Measurements from ENCODE around the gene NCKAP5L.
"Not testable (repeated sequence)": the region's sequence is repeated elsewhere in the genome, so short reads cannot be mapped to it uniquely, and the experiment has no call there.

Gene NCKAP5L, protein sequence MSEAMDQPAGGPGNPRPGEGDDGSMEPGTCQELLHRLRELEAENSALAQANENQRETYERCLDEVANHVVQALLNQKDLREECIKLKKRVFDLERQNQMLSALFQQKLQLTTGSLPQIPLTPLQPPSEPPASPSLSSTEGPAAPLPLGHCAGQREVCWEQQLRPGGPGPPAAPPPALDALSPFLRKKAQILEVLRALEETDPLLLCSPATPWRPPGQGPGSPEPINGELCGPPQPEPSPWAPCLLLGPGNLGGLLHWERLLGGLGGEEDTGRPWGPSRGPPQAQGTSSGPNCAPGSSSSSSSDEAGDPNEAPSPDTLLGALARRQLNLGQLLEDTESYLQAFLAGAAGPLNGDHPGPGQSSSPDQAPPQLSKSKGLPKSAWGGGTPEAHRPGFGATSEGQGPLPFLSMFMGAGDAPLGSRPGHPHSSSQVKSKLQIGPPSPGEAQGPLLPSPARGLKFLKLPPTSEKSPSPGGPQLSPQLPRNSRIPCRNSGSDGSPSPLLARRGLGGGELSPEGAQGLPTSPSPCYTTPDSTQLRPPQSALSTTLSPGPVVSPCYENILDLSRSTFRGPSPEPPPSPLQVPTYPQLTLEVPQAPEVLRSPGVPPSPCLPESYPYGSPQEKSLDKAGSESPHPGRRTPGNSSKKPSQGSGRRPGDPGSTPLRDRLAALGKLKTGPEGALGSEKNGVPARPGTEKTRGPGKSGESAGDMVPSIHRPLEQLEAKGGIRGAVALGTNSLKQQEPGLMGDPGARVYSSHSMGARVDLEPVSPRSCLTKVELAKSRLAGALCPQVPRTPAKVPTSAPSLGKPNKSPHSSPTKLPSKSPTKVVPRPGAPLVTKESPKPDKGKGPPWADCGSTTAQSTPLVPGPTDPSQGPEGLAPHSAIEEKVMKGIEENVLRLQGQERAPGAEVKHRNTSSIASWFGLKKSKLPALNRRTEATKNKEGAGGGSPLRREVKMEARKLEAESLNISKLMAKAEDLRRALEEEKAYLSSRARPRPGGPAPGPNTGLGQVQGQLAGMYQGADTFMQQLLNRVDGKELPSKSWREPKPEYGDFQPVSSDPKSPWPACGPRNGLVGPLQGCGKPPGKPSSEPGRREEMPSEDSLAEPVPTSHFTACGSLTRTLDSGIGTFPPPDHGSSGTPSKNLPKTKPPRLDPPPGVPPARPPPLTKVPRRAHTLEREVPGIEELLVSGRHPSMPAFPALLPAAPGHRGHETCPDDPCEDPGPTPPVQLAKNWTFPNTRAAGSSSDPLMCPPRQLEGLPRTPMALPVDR (N-terminal part only)

DNA sequence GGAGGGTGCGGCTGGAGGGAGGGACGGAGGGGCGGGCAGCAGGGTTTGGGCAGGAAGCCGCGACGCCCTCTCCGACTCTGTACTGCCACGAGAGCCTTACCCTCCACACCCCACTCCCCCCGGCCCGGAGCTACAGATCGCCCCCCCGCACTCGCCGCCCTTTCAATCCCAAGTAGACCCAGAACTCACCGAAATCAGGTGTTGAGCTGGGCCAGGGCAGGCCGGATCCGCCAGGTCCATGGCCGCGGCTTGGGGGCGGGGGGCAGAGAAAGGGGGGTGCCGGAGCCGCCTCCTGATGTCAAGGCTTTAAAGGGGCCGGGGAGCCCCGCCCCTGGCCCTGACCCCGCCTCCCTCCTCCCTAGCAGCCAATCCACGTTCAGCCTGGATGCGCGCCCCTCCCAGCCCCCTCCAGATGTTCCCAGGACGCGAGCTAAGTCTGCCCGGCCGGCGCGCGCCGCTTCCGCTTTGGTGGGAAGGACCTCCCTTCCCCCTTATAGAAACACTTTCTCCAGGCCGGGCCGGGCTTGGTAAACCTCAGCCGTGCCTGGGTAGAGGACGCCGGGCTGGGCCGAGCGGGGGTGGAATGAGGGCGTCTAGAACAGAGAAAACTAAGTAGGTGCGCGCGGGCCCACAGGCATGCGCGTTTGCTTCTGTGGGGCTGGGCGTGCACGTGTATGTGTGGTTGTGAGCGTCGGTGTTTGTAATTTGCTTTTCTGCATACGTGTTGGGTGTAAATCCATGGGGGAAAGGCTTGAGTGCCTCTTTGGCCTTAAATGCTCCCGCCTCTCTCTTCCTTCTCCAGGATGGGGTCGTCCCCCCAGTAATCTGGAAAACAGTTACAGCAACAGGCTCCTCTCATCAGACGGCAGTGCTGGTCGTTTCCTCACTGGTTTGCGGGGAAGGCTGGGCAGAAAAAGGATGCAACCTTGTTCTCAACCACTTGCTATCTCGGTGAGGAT, at the start of gene NCKAP5L:
TSS of gene NCKAP5L (minus strand) at position 281 of the 959 bp plus-strand sequence. CDS start 24,369 bp downstream, outside the sequence.
- peak; percentile 84 to 94 for DNase-seq

DNA sequence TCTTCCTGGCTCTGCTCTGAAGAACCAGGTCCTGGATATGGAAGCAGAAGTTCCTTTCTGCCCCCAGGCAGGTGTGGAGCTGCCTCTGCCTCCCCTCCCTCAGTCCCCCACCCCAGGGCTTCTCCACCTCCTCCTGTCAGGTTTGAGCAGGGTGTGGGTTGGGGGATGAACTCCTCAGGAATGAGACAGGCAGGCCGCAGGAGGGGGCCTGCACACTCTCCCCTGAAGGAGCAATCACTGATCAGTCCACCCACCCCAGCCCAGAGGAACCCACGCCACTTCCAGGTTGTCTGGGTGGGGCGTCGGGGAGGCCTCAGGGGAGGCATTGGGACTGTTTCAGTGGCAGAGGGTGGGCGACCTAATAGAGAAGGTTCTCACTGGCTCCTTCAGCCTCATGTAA, 48.9 kb upstream of the NCKAP5L start:
- DNase-seq, result no peak

DNA sequence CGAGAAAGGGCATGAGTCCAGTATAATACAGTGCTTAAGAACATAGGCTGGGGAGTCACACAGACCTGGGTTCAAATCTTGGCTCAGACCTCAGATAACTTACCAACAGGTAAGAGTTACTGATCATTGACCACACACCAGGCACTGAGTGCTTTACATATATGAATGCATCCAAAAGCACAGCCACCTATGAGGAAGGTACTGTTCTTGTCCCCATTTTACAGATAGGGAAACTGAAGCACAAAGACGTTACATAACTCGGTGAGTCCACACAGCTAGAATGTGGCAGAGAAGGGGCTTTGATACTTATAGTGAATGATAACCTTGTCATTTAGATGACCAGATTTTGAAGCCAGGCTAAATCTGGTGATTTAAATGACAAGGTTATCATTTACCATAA, 47.9 kb upstream of the NCKAP5L start:
- no peak for DNase-seq

DNA sequence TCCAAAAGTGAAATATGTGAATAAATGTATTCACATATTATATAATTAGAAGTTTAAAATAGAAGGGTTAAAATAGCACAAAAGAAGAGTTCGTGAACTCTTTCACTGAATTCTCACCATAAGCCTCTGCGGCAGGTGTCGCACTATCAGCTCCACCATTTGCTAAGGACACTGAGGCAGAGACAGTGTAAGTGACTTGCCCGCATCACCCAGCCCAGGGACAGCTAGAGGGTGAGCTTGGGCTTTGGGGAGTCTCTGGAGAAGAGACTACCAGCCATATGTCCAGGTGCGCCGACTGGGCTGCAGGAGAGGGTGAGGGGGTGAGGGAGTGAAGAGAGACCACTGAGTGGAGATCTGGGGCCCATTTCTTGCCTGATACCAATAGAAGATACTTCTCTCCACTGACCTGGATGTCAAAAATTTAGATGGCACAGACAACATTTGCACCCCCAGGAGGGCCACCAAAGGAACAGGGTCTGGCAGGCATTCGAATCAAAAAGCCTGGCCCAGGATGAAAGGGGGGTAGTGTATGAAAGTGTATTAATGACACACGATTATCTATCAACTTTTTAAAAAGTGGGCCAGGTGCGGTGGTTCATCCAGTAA, 47.0 kb upstream of the NCKAP5L start:
- no peak for DNase-seq

DNA sequence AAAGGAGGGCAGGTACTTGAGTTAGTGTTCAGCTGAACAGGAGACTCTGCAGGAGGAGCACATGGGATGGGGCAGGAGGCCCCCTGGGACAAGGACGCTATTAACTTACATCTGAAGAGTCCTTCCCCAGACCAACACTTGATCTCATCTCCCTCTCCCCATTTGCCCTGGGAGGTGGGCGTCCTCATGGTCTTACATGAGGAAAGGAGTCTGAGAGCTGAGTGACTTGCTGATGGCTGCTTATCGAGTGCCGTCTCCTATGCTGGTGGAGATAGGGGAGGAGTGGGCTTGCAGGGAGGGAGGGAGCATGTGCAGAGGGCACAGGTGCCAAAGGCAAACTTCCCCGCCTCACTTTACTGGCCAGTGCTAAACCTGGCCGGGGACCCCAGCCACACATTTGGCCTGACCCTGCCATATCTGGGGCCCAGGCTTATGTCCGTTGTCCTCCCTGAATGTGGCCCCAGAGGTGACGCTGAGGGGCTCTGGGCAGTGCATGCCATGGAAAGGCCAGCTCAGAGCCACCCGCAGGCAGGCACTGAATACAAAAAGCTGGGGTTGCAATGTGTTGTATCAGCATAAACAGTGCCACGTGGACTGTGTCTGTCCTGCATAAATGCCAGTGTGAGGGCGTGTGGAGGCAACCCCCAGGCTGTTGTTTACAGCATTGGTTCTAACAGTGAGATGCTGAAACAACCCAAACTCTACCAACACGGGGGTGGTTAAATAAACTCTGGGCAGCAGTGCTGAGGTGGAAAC, 46.1 kb upstream of the NCKAP5L start:
- DNase-seq, result no peak

DNA sequence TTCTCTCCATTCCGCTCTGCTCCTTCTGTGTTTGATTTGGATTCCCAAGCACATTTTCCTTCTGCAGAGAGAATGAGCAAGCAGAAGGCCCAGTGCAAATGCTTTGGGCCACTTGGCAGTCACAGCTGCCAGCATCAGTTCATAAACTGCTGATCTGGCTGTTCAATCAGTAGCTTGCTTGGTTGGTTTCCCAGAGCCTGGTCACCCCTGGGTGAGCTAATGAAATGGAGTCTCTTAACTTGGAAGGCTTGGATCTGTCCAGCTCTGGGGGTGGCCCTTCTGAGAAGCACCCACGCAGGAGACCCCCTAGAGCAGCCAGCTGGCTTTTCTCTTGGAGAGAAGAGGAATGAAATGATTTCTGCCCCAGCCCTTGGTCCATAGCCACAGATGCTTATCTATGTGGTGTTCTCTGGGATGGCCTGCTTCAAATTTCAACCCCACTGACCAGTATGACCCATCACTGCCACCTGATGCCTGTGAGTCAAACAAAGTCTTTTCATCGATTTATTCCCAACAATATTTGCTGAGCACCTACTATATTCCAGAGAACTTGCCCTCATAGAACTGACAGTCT, 45.2 kb upstream of the NCKAP5L start:
- DNase-seq, result peak; percentile 9 to 77

DNA sequence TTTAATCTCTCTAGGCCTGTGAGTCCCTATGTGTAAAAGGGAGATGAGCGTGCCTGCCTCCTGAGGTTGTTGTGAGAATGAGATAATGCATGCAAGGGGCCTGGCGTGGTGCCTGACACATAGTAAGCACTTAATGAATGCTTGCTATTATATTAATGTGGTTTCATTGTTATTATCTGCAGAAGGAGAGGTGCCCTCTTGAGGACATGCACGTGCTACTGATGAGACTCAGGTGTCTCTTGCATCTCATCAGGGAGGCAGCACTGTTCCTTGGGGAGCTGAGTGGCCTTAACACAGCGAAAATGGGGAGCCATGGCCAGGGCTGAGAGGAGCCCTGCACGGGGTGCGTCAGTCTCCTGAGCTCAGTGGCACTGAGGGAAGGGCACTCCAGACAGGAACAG, 44.6 kb upstream of the NCKAP5L start:
- peak in 1 of 2 experiments; percentile 29 for DNase-seq

DNA sequence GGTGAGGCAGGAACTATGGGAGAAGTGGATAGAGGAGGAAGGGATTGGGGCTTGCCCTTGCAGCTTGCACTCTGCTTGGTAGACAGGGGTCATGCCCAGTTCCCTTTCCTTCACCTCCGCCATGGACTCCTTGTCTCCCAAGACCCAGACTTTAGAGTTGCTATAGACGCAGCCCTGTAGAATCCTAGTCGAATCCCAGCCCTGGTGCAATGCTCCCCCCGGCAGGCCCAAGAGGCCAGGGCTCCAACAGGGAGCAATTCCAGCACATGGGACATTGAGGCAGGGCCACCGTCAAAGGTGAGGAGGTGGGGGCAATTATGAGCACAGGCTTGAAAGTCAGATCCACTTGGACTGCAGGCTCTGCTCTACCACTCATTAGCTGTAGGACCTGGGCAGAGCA, 44.2 kb upstream of the NCKAP5L start:
- no peak for DNase-seq

DNA sequence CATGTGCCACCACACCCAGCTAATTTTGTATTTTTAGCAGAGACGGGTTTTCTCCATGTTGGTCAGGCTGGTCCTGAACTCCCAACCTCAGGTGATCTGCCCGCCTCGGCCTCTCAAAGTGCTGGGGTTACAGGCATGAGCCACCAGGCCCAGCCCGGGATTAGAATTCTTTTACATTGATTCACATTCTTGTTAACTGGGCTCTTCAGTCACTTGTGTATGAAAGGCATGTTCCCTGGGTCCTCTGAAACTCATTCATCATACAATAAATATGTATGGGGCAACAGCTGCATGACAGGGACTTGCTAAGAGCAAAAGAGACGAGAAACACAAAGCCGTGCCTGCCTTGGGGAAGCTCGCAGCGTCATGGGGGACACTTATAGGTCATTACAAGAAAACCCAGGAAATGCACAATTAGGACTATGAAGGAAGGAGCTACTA, 43.6 kb upstream of the NCKAP5L start:
- not testable (repeated sequence) for DNase-seq

DNA sequence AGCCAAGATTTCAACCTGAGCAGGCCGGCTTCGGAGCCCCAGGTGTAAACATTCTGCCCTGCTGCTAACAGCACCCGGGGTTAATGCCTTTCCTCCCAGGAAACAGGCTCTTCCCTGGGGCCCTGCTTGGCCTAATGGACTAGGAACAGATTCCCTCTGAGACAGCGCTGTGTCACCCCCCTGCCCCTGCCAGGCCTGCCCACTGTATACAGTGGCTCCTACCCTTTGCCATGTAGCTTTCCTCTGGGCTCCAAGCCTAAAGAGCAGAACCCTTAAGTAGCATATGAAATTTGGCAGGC, 43.0 kb upstream of the NCKAP5L start:
- DNase-seq, result peak in 1 of 2 experiments; percentile 30

DNA sequence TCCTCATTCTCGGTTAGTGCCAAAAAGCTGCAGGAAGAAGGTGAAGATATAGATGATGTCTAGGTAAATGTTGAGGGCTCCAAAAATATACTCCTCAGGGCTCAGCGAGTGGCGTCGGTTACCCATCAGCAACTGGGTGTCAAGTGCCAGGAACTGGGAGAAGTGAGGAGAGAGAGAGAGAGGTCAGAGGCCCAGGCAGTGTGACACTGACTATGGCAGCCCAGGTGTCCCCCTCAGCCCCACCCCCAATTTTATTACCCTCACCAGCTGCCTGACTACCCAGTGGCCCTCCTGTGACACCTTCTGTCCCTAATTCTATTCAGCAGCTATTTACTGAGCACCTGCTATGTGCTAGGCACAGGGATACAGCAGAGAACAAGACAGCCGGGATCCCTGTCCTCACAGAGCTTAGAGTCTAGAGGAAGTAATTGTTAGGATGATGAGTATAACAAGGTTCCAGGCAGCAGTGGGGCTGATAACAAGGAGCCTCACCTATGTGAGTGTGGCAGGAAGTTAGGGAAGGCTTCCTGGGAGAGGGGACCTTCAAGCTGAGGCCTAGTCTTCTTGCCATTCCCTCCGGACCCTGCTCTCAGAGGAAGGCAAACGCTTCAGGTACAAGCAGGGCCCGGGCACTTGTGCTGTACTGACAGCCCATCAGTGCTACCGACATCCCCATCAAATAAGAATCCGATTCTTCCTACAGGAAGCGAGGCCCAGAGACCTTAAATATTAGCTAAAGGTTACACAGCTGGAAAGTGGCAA, 42.5 kb upstream of the NCKAP5L start:
- no peak for DNase-seq

DNA sequence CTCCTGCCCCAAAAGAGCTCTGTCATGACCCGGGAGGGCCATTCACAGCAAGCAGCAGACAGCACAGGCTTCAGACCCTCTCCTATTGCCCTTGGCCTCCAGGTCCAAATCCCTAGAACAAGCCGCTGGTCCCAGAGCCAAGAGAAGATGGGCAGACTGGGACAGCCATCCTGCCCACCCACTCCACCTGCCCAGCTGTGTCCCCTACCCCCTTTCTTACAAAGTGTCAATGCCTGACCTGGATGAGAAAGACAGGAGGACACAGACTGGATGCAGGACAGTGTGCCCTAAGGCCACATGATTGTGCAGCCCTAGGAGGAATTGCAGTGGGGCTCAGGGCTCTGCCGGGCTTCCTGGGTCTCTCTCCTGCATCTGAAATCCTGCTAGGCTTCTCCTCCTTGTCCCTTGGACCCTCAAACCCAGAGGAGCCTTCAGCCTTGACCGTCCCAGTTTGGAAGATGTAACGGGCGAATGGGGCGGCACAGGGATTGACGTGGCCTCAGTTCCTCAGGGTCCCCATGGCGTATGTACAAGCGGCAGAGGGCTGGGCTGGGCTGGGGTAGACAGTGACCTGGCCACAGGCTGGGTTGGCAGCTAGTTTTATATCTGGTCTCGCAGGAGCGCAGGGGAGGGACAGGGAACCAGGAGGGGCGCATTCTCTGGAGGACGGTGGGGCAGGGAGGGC, 41.7 kb upstream of the NCKAP5L start:
- DNase-seq, result no peak

DNA sequence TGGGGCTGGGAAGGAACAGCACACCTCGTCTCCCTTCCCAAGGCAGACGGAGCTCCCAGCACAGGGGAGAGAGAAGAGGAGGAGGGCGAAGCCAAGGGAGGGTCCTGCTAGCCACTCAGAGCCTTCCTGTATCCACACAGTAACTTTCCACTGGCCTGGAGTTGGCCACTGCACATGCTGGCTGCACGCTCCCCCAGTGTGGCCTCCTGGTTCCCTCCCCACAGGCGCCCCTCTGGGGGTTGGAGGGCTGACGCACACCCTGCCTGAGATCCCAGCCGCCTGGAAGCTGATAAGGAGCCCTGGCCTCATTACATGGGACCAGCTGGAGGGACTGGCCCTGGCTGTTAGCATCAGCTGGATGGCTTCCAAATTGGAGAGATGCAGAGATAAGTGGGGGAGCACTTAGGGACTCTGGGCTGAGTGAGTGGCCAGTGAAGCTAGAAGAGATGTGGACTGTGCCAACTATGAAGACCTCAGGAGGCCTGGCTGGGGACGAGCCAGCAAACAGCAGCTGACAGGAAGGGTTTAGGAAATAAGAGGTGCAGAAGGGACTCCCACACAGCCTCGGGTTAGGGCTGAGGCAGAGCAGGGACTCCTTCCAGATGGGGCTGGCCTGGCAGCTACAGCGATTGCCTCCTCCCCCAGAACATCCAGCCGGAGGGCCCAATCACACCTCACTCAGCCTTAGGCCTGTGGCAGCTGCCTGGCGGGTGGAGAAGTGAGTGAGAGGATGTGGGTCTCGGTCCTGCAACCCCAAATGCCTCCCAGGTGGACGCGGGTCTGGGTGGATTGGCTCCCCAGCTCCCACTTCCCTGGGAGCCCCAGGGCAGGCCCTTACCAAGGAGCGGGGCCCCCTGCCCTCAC, 41.0 kb upstream of the NCKAP5L start:
- DNase-seq, result peak; percentile 89 to 98

DNA sequence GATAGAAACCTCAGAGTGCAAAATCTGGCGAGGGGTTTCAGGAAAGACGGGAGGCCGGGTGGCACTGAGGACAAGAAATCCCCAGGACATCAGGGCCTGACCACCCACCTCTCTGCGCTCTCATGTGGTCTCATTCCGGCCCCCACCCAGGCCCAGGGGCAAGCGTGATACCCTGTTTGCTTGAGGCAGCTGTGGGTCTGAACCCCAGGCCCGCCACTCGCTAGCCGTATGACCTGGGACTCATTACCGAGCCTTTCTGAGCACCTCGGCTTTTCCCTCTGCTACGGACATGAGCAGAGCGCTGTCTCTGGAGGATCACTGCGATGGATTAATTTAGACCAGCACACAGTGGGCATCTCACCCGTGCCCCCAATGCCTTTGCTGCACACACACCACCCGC, 40.2 kb upstream of the NCKAP5L start:
- DNase-seq, result peak in 1 of 2 experiments; percentile 32

DNA sequence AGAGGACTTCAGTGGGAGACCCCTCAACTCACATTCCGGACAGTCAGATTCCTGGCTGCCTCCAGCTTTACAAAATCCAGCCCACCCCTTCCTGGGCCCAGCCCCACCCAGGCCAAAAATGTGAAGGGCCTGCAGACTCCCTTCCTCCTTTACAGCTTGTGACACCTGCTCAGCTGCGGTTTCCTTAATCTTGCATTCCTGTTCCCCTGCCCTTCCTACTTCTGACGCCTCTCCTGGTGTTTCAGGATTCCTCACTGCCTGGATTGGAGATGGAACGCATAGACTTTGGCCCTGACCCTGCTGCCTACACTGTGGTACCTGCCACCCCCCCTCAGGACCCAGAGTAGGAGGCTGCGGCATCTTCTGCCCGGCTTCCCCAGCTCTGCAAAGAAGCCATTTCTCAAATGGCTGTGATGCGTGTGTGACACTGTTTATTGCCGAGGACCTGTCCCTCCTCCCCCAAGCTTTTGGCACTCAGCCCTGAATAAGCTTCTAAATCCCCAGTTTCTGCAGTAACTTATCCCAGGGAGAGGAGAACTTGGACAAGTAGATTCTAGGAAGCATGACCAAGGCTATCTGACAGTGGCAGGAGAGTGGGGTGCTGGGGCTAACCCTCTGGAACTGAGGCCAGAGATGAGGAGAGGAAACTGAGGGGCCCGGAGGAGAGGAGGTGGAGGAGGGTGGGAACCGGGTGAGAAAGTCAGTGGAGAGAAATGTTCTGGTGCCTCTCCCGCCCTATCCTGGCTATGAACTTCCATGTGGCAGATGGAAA, 39.5 kb upstream of the NCKAP5L start:
- DNase-seq, result peak; percentile 54 to 72

DNA sequence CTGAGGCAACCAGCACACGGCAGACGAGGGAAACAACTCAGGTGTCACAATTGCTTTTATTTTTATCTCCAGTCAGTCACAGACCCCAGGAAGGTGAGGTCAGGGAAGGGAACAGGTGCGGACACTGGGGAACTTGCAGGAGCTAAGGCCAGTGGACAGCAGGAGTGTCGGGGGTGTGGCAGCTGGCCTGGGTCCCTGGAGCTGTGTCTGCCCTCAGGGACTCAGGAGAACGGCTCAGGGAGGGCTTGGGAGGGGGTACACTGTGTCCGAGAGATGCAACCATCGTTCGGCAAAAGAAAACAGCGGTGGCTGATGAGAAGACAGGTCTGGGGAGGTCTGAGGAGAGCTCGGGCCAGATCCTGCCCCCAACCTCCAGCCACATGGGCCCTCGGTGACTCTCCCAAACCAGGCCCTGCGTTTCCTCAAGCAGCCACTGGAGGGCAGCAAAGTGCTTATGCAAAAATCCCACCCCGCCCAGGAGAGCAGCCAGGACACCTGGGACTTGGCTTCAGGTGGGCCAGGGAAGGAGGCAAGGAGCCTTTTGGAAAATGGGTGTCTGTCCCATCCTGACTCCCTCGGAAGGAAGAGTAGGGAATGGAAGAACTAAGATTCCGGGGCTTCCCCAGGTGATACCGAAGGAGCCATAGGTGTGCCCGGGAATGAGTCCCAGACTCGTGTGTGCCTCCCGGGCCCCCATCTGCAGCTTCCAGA, 38.8 kb upstream of the NCKAP5L start:
- DNase-seq, result peak; percentile 43 to 74

DNA sequence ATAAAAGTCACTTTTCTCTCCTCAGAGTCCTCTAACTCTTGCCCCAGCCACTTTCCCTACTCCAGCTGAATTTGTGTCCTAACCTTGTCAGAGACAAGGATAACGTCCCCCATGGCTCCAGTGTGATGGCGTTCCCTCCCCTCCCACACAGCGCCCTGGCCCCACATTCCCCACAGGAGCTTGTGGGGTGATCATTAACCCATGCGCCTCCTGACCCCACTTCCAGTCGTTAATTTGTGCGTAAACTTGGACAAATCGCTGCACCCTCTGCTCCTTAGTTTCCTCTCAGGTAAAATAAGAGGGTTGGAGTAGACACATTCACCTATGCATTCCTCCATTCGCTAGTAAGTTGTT, 37.5 kb upstream of the NCKAP5L start:
- no peak for DNase-seq

Data from NCI-H446 (cell line).